Measurements from ENCODE around the gene ZNF462. TPM values are rescaled to one million over a fixed set of nuclear protein-coding genes. Genes with fewer than 3 reads are reported as not detected.

The ZNF462 gene
- total and polyA plus RNA-seq, 2 of the 4 experiments (the other 2 are of a cell fraction), result 6.1 to 18.8 TPM

GRCh38 chr9:107043886-107044285 is 180.9 kb downstream of the ZNF462 start:
- Histone ChIP-seq H3K27me3 (ENCODE audit: control insufficient read depth, insufficient read depth, low read length) (peaks cover 23% of the 10 kb centered on the region), H3K36me3 (ENCODE audit: control insufficient read depth, insufficient read depth, low read length) (no peaks in the 10 kb centered on the region), H4K91ac (ENCODE audit: insufficient read depth, low read depth, low read length) (no peak overlapping the region), H4K5ac (ENCODE audit: low read depth, low read length) (no peak overlapping the region), H2BK5ac (ENCODE audit: low read depth, low read length, poor library complexity, severe bottlenecking) (no peak overlapping the region), H3K9me3 (ENCODE audit: control insufficient read depth, insufficient read depth, low read length) (no peaks in the 10 kb centered on the region), H3K23ac (ENCODE audit: low read depth, low read length) (no peak overlapping the region), H2AFZ (replicated peaks; ENCODE audit: low read length, poor library complexity) (no peak overlapping the region), H2AK5ac (ENCODE audit: low read depth, low read length) (no peak overlapping the region), H3K9ac (ENCODE audit: low read depth, low read length) (no peak overlapping the region), H3K4ac (ENCODE audit: low read depth, low read length) (no peak overlapping the region), H4K8ac (ENCODE audit: low read depth in 2 of 2, low read length in 2 of 2) (no peak overlapping the region), H3K4me2 (ENCODE audit: low read depth, low read length) (no peak overlapping the region), H3K56ac (ENCODE audit: extremely low read depth, insufficient read depth, low read length) (no peak overlapping the region), H3K79me1 (ENCODE audit: low read depth in 1 of 2, low read length in 2 of 2) (no peaks in the 10 kb centered on the region), H4K20me1 (ENCODE audit: insufficient read depth, low read length) (no peaks in the 10 kb centered on the region), H3K9me1 (ENCODE audit: insufficient read depth, low read length) (no peaks in the 10 kb centered on the region), H3K4me1 (ENCODE audit: control insufficient read depth, insufficient read depth, low read length) (no peaks in the 10 kb centered on the region), H3K4me3 (ENCODE audit: insufficient read depth, low read depth, low read length) (no peak overlapping the region), H3K14ac (replicated peaks; ENCODE audit: low read depth, low read length) (no peak overlapping the region), H2BK15ac (ENCODE audit: low read depth, low read length) (no peak overlapping the region), H3K27ac (ENCODE audit: insufficient read depth, low read length) (no peak overlapping the region), H3K18ac (ENCODE audit: low read depth, low read length) (no peak overlapping the region), H2AK9ac (replicated peaks; ENCODE audit: low read depth, low read length, poor library complexity) (no peak overlapping the region), H2BK20ac (ENCODE audit: low read depth, low read length) (no peak overlapping the region), H2BK120ac (ENCODE audit: low read depth, low read length) (no peak overlapping the region)
- BruUV-seq (replicated peaks), result no TSS peak
- ATAC-seq (ENCODE audit: low read depth), result no peak
- ChIA-PET POLR2A (ENCODE audit: unreplicated experiment) (no interaction called here), CTCF (interaction anchor here (0.6 kb wide), 2 partner anchors 31 to 176 kb away, joined by 3 to 6 read pairs; no protein-coding TSS in a partner anchor)
- 37% methylated on average over 3 of the region's 5 CpGs; no CpG with 5 or more reads in 1 of the 2 experiments for WGBS, 2 experiments (ENCODE audit: extremely low coverage in 2 of 2, insufficient read length in 1 of 2)
- TF ChIP-seq USF2 (IDR thresholded peaks at IDR 0.05; ENCODE audit: low read depth, low read length) (no peak), BHLHE40 (IDR thresholded peaks at IDR 0.05; ENCODE audit: low read depth, low read length) (no peak), CHD1 (IDR thresholded peaks at IDR 0.05; ENCODE audit: low read depth, low read length) (no peak), RCOR1 (IDR thresholded peaks at IDR 0.05; ENCODE audit: insufficient replicate concordance, low read length) (no peak), RFX5 (IDR thresholded peaks at IDR 0.05; ENCODE audit: low read depth, low read length) (no peak), CEBPB (IDR thresholded peaks at IDR 0.05; ENCODE audit: low read depth, low read length) (no peak), RAD21 (IDR thresholded peaks at IDR 0.05; ENCODE audit: low read length) (no peak), FOS (IDR thresholded peaks at IDR 0.05; ENCODE audit: low read depth, low read length) (no peak), MAZ (IDR thresholded peaks at IDR 0.05; ENCODE audit: borderline replicate concordance, low read depth, low read length) (no peak), POLR2A (IDR thresholded peaks at IDR 0.05; ENCODE audit: low read depth, low read length) (no peak), SMC3 (IDR thresholded peaks at IDR 0.05; ENCODE audit: low read depth, low read length) (no peak), NFE2L2 (IDR thresholded peaks at IDR 0.05; ENCODE audit: low read depth, low read length) (no peak), ELK1 (IDR thresholded peaks at IDR 0.05; ENCODE audit: borderline replicate concordance, low read depth, low read length) (no peak), MXI1 (IDR thresholded peaks at IDR 0.05; ENCODE audit: borderline replicate concordance, low read depth, low read length) (no peak)
- dilution Hi-C loops (cut with HindIII; ENCODE audit: low sequenced_read_pairs, unreplicated experiment) (no loop called here), in situ Hi-C loops (cut with MboI; ENCODE audit: low sequenced_read_pairs) (no loop called here), intact Hi-C loops (cut with micrococcal nuclease) (no loop called here)
- DNase-seq, result no peak
